ENCODE measurements around the gene SIVA1.

SIVA1 gene

DNA sequence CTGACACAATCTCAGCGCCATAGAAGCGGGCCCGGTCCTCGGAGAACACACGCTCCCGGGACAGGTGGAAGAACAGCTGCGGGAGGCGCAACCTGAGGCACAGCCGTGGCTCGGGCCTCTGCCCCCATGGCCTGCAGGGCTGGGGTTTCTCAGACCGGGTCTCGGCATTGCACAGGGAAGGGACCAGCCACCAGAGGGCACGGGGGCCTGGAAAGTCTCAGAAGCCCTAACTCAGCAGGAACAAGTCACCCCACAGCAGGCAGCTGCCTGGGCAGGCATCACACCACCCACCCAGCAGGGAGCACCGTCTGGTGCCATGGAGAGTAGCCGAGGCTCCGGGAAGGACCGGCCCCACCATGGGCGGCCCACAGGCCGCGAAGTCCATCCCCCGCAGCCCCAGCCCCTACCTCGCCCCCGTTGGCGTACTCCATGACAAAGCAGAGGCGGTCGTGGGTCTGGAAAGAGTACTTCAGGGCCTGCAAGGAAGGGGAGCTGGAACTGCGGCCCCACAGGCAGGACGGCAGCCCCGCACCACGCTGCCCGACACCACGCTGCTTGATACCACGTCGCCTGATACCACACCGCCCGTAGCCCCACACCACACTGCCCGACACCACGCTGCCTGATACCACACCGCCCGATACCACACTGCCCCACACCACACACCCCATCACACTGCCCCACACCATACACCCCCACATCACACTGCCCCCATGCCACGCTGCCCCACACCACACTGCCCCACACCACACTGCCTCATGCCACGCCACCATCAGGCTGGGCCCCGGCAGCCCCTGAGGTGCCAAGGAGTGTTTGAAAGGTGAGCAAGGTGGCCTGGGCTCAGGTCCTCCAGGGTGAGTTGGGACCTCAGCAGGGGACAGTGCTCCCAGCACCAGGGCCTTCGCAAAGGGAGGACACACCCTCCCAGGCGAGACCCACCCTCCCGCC lies 20.8 kb downstream of the SIVA1 start:
- H3K4me2 ChIP-seq (ENCODE audit: insufficient read depth, low read length): no peak overlapping the region
- H3K79me2 ChIP-seq (ENCODE audit: insufficient read depth, low read length): no peaks in the 10 kb centered on the region; the same call in 1 of the 2 replicates
- TF ChIP-seq, protein P1, sequence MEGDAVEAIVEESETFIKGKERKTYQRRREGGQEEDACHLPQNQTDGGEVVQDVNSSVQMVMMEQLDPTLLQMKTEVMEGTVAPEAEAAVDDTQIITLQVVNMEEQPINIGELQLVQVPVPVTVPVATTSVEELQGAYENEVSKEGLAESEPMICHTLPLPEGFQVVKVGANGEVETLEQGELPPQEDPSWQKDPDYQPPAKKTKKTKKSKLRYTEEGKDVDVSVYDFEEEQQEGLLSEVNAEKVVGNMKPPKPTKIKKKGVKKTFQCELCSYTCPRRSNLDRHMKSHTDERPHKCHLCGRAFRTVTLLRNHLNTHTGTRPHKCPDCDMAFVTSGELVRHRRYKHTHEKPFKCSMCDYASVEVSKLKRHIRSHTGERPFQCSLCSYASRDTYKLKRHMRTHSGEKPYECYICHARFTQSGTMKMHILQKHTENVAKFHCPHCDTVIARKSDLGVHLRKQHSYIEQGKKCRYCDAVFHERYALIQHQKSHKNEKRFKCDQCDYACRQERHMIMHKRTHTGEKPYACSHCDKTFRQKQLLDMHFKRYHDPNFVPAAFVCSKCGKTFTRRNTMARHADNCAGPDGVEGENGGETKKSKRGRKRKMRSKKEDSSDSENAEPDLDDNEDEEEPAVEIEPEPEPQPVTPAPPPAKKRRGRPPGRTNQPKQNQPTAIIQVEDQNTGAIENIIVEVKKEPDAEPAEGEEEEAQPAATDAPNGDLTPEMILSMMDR (IDR thresholded peaks at IDR 0.05; ENCODE audit: borderline replicate concordance, extremely low read depth, low read length, poor library complexity, severe bottlenecking): no peak
- no peak for TF ChIP-seq EZH2 (IDR thresholded peaks at IDR 0.05; ENCODE audit: borderline replicate concordance, low read depth, low read length, severe bottlenecking)
- DNase-seq: no peak
- no peak overlapping the region for H2AFZ ChIP-seq (ENCODE audit: low read depth, low read length)
- H3K4me1 ChIP-seq (ENCODE audit: insufficient read depth, low read length): peaks cover 2% of the 10 kb centered on the region; the same call in 1 of the 2 replicates
- no peak overlapping the region for H3K4me3 ChIP-seq (ENCODE audit: low read depth in 1 of 2, low read length in 2 of 2)
- H3K27ac ChIP-seq (ENCODE audit: low read length): no peak overlapping the region
- no peak overlapping the region for H3K9ac ChIP-seq (ENCODE audit: low read depth, low read length)
- no peaks in the 10 kb centered on the region for H3K27me3 ChIP-seq (ENCODE audit: insufficient read depth, low read length, poor library complexity)
- H3K36me3 ChIP-seq (ENCODE audit: insufficient read depth, low read length): peaks cover 95% of the 10 kb centered on the region
- no peaks in the 10 kb centered on the region for H3K9me3 ChIP-seq (ENCODE audit: insufficient read depth, low read length, severe bottlenecking)
- no peak for ATAC-seq (ENCODE audit: insufficient read depth, low read depth)
- peaks cover 79% of the 10 kb centered on the region for H4K20me1 ChIP-seq (ENCODE audit: insufficient read depth, low read length)

DNA sequence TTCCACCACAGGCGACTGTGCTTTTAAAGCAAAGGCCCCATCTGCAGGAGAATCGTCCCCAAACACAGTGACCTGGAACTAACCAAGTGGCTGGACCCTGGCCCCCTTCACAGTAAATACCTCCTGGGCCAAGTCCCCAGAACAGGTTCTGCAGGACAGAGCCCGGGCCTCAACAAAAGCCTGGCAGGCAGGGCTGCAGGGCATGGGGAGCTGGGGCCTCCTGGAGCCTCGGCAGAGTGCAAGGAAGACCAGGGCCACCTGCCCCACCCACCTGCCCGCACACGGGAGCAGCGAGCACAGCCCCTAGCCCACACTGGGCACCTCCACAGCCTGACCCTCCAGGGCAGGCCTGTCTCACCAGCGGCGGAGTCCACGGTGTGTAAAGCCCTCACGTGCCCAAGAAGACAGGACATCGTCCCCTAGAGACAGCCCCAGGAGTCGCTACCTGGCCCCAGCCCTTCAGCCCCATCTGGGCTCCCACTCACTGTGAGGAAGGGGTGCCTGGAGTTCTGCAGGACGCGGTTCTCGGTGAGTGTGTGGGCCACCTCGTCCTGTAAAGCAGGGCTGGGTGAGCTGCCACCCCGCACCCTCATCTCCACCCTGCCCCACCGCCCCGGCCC lies 21.6 kb downstream of the SIVA1 start:
- Histone ChIP-seq H3K9me3 (ENCODE audit: insufficient read depth, low read length, severe bottlenecking) (no peaks in the 10 kb centered on the region), H3K27ac (ENCODE audit: low read length) (no peak overlapping the region), H3K27me3 (ENCODE audit: insufficient read depth, low read length, poor library complexity) (no peaks in the 10 kb centered on the region), H4K20me1 (ENCODE audit: insufficient read depth, low read length) (peaks cover 81% of the 10 kb centered on the region), H3K4me3 (ENCODE audit: low read depth in 1 of 2, low read length in 2 of 2) (no peak overlapping the region), H3K79me2 (ENCODE audit: insufficient read depth, low read length) (peaks cover 5% of the 10 kb centered on the region), H3K36me3 (ENCODE audit: insufficient read depth, low read length) (peaks cover 99% of the 10 kb centered on the region), H3K4me2 (ENCODE audit: insufficient read depth, low read length) (no peak overlapping the region), H3K4me1 (ENCODE audit: insufficient read depth, low read length) (no peaks in the 10 kb centered on the region), H2AFZ (ENCODE audit: low read depth, low read length) (no peak overlapping the region), H3K9ac (ENCODE audit: low read depth, low read length) (no peak overlapping the region)
- ATAC-seq (ENCODE audit: insufficient read depth, low read depth) (no peak), DNase-seq (no peak)
- no peak for TF ChIP-seq EZH2 (IDR thresholded peaks at IDR 0.05; ENCODE audit: borderline replicate concordance, low read depth, low read length, severe bottlenecking)
- TF ChIP-seq, protein P1 (IDR thresholded peaks at IDR 0.05; ENCODE audit: borderline replicate concordance, extremely low read depth, low read length, poor library complexity, severe bottlenecking): no peak

DNA sequence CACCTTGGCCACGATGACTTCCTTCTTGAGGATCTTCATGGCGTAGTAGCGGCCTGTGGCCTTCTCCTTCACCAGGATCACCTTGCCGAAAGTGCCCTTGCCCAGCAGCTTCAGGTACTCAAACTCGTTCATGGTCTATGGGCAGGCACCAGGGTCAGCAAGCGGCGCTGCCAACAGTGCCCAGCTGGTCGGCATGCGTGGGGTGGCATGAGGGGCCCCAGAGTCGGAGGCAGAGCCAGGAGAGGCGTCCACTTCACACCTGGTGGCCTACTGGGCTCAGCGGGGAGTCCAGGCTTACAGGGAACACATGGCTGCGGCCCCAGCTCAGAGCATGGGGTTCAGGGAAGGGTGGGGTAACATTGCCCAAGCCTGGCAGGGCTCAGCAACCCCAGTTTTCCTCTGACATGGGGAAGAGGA lies 22.1 kb downstream of the SIVA1 start:
- Histone ChIP-seq H3K79me2 (ENCODE audit: insufficient read depth, low read length) (peaks cover 10% of the 10 kb centered on the region), H3K4me1 (ENCODE audit: insufficient read depth, low read length) (no peaks in the 10 kb centered on the region), H3K36me3 (ENCODE audit: insufficient read depth, low read length) (peaks cover 98% of the 10 kb centered on the region), H3K9me3 (ENCODE audit: insufficient read depth, low read length, severe bottlenecking) (no peaks in the 10 kb centered on the region), H3K27me3 (ENCODE audit: insufficient read depth, low read length, poor library complexity) (no peaks in the 10 kb centered on the region), H3K9ac (ENCODE audit: low read depth, low read length) (no peak overlapping the region), H2AFZ (ENCODE audit: low read depth, low read length) (no peak overlapping the region), H4K20me1 (ENCODE audit: insufficient read depth, low read length) (peaks cover 83% of the 10 kb centered on the region), H3K4me3 (ENCODE audit: low read depth in 1 of 2, low read length in 2 of 2) (no peak overlapping the region), H3K27ac (ENCODE audit: low read length) (no peak overlapping the region), H3K4me2 (ENCODE audit: insufficient read depth, low read length) (no peak overlapping the region)
- ATAC-seq (ENCODE audit: insufficient read depth, low read depth) (no peak), DNase-seq (no peak)
- TF ChIP-seq, protein P1 (IDR thresholded peaks at IDR 0.05; ENCODE audit: borderline replicate concordance, extremely low read depth, low read length, poor library complexity, severe bottlenecking): no peak
- TF ChIP-seq EZH2 (IDR thresholded peaks at IDR 0.05; ENCODE audit: borderline replicate concordance, low read depth, low read length, severe bottlenecking): no peak

Measured in DND-41 (cell line).